Aorta (tissue), 5 donors: Measurements from ENCODE around the gene ACR. TPM values are rescaled to one million over a fixed set of nuclear protein-coding genes. Genes with fewer than 3 reads are reported as not detected.
"Not testable (repeated sequence)": the region's sequence is repeated elsewhere in the genome, so short reads cannot be mapped to it uniquely, and the experiment has no call there.

ENCODE experiments used
- ATAC-seq: fragments of 200-7000 bp; cut with Tn5 transposase; one replicate; pipeline ENCODE4 v1.9.1; 2022; ENCODE audit warnings: moderate library complexity; ENCODE audit not compliant: low FRiP score
- DNase-seq, 2 donors: peaks; one replicate each; pipeline ENCODE4 v3.0.0-alpha.2; 2020
- H3K27ac ChIP-seq, 2 donors: one replicate each; pipeline ENCODE4 v1.5.1; 2013; ENCODE audit warnings: low read length in 2 of 2, mild to moderate bottlenecking in 2 of 2, moderate library complexity in 2 of 2, control low read depth in 1 of 2, inconsistent platforms in 1 of 2, low read depth in 1 of 2
- H3K27me3 ChIP-seq, 2 donors: one replicate each; pipeline ENCODE4 v1.6.1; 2013; ENCODE audit warnings: control low read depth in 1 of 2, low read length in 1 of 2, mild to moderate bottlenecking in 1 of 2, moderate library complexity in 1 of 2; ENCODE audit not compliant: insufficient read depth in 2 of 2, control insufficient read depth in 1 of 2
- H3K36me3 ChIP-seq, 2 donors: one replicate each; pipeline ENCODE4 v1.6.1; 2013; ENCODE audit warnings: control low read depth in 1 of 2, low read length in 1 of 2, mild to moderate bottlenecking in 1 of 2; ENCODE audit not compliant: insufficient read depth in 2 of 2, control insufficient read depth in 1 of 2
- H3K4me1 ChIP-seq, 2 donors: one replicate each; pipeline ENCODE4 v1.6.1; 2013; ENCODE audit warnings: low read length in 2 of 2, control low read depth in 1 of 2, mild to moderate bottlenecking in 1 of 2, moderate library complexity in 1 of 2; ENCODE audit not compliant: insufficient read depth in 2 of 2, control insufficient read depth in 1 of 2
- H3K4me3 ChIP-seq, 2 donors: one replicate each; pipeline ENCODE4 v1.5.1; 2013; ENCODE audit warnings: low read length in 2 of 2, control low read depth in 1 of 2, mild to moderate bottlenecking in 1 of 2
- H3K9me3 ChIP-seq: one replicate; pipeline ENCODE4 v1.6.1; 2013; ENCODE audit warnings: mild to moderate bottlenecking, low read length; ENCODE audit not compliant: control insufficient read depth
- WGBS, 2 donors: extraction: QIAGEN DNeasy Blood & Tissue Kit; methylation state at CpG; one replicate each; pipeline ENCODE4 v1.1.7; 2013; 5-methylcytosine and 5-hydroxymethylcytosine counted together
- intact Hi-C, 2 donors: fragments of 100-400 bp; cut with DNase I; formaldehyde crosslinking; loops; one replicate each; pipeline versions ENCODE4 v1.14.2 to v1.15.0; 2022
- polyA plus RNA-seq, 2 donors: library from polyadenylated mRNA; stranded (reverse); fragments of 200-250 nt; gene quantifications; one replicate each; pipeline ENCODE4 v1.2.3, GENCODE V29; 2013
- total RNA-seq, 2 donors: library from RNA; stranded (reverse); fragmentation: NEBNext Ultra II Directional; extraction: Animal tissue kit (Norgen Biotek cat#: 25700); gene quantifications; one replicate each; pipeline ENCODE4 v1.2.1, GENCODE V29; 2021
- donor health status: healthy with polysubstance abuse.
- donor health status: Bipolar disorder and iron deficiency.
- donor health status: DM: no; HTN: no; CAD: no.
- donor health status: DM: no; HTN: no; CAD: no.
- donor health status: DM: yes; HTN: yes; CAD: no.

ACR gene
- total and polyA plus RNA-seq, 4 donors = 1.6 to 1.8 TPM; not detected in 2

GRCh38 chr22:50783880-50784276 is 45.9 kb downstream of the ACR start:
- H3K4me3 ChIP-seq, H3K4me1 ChIP-seq, H3K36me3 ChIP-seq, H3K9me3 ChIP-seq, intact Hi-C loops, H3K27me3 ChIP-seq, H3K27ac ChIP-seq, ATAC-seq: not testable (repeated sequence)
- WGBS, 2 donors = 0% methylated on average over 7 to 10 of the region's 16 CpGs
- peak in 1 of 2 donors; percentile 30 for DNase-seq

DNA sequence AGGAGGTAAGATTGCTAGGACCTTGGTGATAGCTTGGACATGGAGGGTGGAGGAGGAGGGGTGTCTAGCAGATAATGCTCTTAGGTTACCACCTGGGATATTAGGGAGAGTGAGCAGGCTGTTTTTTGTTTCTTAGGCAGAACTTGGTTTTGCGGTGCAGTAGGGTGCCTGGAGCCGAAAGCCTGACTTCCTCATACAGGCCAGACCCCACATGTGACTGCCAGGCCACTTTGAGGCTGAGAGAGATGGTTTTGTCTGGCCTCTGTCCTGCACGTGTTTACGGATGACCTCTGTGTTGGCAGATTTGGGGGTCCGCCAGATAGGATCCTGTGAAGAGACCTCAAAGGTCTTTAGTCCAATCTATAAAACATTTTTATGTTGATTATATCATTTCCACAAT is 47.3 kb downstream of the ACR start:
- ATAC-seq, H3K9me3 ChIP-seq, H3K4me3 ChIP-seq, H3K27me3 ChIP-seq, H3K36me3 ChIP-seq, H3K27ac ChIP-seq, intact Hi-C loops, H3K4me1 ChIP-seq: not testable (repeated sequence)
- peak in 1 of 2 donors; percentile 45 for DNase-seq
- WGBS, 2 donors = 91% methylated on average over 5 of the region's 5 CpGs

GRCh38 chr22:50786936-50787335 is 48.9 kb downstream of the ACR start:
- H3K27ac ChIP-seq, H3K4me1 ChIP-seq, H3K9me3 ChIP-seq, H3K4me3 ChIP-seq, intact Hi-C loops, H3K27me3 ChIP-seq, DNase-seq, H3K36me3 ChIP-seq, ATAC-seq: not testable (repeated sequence)
- WGBS, 2 donors = 42 to 81% methylated on average over 1 to 4 of the region's 5 CpGs

Other genes with a start within 250 kb of the ACR start
- 10 to 100 TPM; 42.2 to 65.7 TPM for gene LMF2, start 230.5 kb upstream of the ACR start, total RNA-seq
- 100 to 1,000 TPM in 1 of 2 donors, 10 to 100 TPM in 1; 20.0 to 123 TPM for gene LMF2, start 230.5 kb upstream of the ACR start, polyA plus RNA-seq
- 10 to 100 TPM; 31.6 to 35.5 TPM for gene NCAPH2, start 230.0 kb upstream of the ACR start, total RNA-seq
- gene NCAPH2, start 230.0 kb upstream of the ACR start, polyA plus RNA-seq = 10 to 100 TPM; 18.2 to 67.4 TPM
- 1 to 10 TPM; 4.7 to 5.1 TPM for gene SCO2, start 212.6 kb upstream of the ACR start, total RNA-seq
- gene SCO2, start 212.6 kb upstream of the ACR start, polyA plus RNA-seq = 10 to 100 TPM in 1 of 2 donors, not detected in 1; 11.6 TPM
- gene TYMP, start 208.2 kb upstream of the ACR start, total RNA-seq = 10 to 100 TPM; 68.3 to 99.2 TPM
- gene TYMP, start 208.2 kb upstream of the ACR start, polyA plus RNA-seq = 10 to 100 TPM; 37.7 to 47.1 TPM
- under 1 TPM; 0.29 to 0.63 TPM for gene KLHDC7B, start 192.3 kb upstream of the ACR start, total RNA-seq
- gene KLHDC7B, start 192.3 kb upstream of the ACR start, polyA plus RNA-seq = not detected
- not detected for gene SYCE3, start 175.3 kb upstream of the ACR start, total RNA-seq
- gene SYCE3, start 175.3 kb upstream of the ACR start, polyA plus RNA-seq = 1 to 10 TPM in 1 of 2 donors, not detected in 1; 1.5 TPM
- gene CPT1B, start 159.8 kb upstream of the ACR start, total RNA-seq = 10 to 100 TPM in 1 of 2 donors, 1 to 10 TPM in 1; 3.2 to 11.5 TPM
- gene CPT1B, start 159.8 kb upstream of the ACR start, polyA plus RNA-seq = 1 to 10 TPM; 3.9 to 6.4 TPM
- gene CHKB, start 155.4 kb upstream of the ACR start, total RNA-seq = 10 to 100 TPM; 36.5 to 78.8 TPM
- gene CHKB, start 155.4 kb upstream of the ACR start, polyA plus RNA-seq = 100 to 1,000 TPM in 1 of 2 donors, 10 to 100 TPM in 1; 28.4 to 544 TPM
- under 1 TPM; 0.24 to 0.26 TPM for gene MAPK8IP2, start 137.4 kb upstream of the ACR start, total RNA-seq
- gene MAPK8IP2, start 137.4 kb upstream of the ACR start, polyA plus RNA-seq = under 1 TPM; under 0.01 to 0.15 TPM
- 10 to 100 TPM; 31.4 to 53.5 TPM for gene ARSA, start 110.1 kb upstream of the ACR start, total RNA-seq
- 100 to 1,000 TPM in 1 of 2 donors, 10 to 100 TPM in 1; 15.7 to 120 TPM for gene ARSA, start 110.1 kb upstream of the ACR start, polyA plus RNA-seq
- gene SHANK3, start 65.4 kb upstream of the ACR start, total RNA-seq = 10 to 100 TPM; 48.6 to 62.9 TPM
- 1 to 10 TPM in 1 of 2 donors, under 1 TPM in 1; 0.63 to 3.2 TPM for gene SHANK3, start 65.4 kb upstream of the ACR start, polyA plus RNA-seq
- gene RABL2B, start 45.4 kb downstream of the ACR start, total RNA-seq = 10 to 100 TPM; 15.7 to 28.0 TPM
- gene RABL2B, start 45.4 kb downstream of the ACR start, polyA plus RNA-seq = 10 to 100 TPM; 11.1 to 27.6 TPM